Measurements from ENCODE around the gene GLB1L2. TPM values are rescaled to one million over a fixed set of nuclear protein-coding genes. Genes with fewer than 3 reads are reported as not detected.
"Not testable (repeated sequence)": the region's sequence is repeated elsewhere in the genome, so short reads cannot be mapped to it uniquely, and the experiment has no call there.

GLB1L2 gene, protein sequence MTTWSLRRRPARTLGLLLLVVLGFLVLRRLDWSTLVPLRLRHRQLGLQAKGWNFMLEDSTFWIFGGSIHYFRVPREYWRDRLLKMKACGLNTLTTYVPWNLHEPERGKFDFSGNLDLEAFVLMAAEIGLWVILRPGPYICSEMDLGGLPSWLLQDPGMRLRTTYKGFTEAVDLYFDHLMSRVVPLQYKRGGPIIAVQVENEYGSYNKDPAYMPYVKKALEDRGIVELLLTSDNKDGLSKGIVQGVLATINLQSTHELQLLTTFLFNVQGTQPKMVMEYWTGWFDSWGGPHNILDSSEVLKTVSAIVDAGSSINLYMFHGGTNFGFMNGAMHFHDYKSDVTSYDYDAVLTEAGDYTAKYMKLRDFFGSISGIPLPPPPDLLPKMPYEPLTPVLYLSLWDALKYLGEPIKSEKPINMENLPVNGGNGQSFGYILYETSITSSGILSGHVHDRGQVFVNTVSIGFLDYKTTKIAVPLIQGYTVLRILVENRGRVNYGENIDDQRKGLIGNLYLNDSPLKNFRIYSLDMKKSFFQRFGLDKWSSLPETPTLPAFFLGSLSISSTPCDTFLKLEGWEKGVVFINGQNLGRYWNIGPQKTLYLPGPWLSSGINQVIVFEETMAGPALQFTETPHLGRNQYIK
- 1.8 TPM for total RNA-seq

DNA sequence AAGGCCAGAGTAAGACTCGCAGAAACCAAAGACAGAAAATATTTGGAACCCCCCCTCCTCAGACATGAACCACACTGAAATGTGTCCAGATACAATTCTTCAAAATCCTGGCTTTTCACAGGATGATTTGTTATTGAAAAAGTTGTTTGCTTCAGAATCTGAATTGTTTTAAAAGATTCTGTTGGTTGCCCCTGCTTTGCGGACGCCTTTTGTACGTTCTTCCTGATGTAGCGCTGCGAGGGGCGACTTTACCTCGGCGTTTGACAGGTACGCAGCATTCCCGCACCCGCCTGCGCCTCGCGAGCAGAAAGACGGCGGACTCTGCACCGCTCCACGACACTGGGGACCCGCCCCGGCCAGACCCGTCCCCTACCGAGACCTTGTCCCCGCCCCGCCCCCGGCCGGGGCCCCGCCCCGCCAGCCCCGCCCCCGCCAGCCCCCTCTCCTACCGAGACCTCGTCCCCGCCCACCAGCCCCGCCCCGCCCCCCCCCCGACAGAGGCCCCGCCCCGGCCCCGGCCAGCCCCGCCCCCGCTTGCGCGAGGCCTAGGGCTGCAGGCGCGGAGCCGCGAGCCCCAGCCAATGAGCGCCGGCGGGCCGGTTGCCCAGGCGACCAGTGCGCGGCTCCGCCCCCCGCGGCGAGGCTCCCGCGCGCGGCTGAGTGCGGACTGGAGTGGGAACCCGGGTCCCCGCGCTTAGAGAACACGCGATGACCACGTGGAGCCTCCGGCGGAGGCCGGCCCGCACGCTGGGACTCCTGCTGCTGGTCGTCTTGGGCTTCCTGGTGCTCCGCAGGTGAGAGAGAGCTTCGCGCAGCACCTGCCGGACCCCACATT is at the start of gene GLB1L2:
Gene GLB1L2, plus strand, starts transcription at position 635 of the 835 bp plus-strand sequence. Its CDS starts 74 bp downstream, at position 709.
- peak; percentile 71 for DNase-seq

DNA sequence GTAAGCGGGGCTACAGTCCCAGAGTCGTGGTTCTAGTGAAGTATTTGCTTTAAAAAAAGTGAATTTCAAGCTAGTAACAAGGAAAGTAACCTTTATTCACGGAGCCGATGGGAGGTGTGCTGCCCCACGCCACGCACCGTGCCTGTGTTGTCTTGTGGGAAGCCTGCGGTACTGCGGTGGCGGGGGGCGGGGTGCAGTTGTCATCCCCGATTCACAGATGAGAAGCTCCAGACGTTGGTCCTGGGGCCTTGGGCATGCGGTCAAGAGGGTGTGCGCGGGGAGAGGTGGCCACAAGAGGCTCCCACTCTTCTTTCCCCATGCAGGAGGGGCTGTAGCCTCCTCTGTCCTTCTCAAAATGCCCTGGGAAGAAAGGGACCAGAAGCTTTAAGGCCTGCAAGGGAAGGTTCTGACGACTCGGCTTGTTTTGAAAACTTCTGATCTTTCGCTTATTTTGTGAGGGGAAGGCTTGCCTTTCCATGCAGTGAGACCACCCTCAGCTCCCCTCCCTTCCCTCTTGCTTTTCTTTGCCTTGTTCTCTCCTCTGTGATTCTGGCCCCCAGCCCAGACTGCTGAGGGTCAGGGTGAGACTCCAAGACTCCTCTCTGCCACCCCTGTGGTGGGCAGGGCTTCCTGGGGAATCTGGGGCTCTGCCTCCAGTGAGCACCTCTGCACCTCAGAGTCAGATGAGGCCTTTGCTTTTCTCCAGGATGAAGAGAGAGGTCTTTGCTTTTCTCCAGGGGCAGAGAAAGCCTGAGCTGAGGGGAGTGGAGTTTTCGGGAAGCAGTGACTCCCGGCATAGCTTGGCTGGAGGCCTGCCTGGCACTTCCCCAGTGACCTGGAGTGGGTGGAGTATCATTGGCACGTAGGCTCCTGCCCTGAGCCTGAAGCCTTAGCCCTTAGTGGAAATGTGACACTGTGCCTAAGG is 49.4 kb upstream of the GLB1L2 start:
- no peak for DNase-seq

DNA sequence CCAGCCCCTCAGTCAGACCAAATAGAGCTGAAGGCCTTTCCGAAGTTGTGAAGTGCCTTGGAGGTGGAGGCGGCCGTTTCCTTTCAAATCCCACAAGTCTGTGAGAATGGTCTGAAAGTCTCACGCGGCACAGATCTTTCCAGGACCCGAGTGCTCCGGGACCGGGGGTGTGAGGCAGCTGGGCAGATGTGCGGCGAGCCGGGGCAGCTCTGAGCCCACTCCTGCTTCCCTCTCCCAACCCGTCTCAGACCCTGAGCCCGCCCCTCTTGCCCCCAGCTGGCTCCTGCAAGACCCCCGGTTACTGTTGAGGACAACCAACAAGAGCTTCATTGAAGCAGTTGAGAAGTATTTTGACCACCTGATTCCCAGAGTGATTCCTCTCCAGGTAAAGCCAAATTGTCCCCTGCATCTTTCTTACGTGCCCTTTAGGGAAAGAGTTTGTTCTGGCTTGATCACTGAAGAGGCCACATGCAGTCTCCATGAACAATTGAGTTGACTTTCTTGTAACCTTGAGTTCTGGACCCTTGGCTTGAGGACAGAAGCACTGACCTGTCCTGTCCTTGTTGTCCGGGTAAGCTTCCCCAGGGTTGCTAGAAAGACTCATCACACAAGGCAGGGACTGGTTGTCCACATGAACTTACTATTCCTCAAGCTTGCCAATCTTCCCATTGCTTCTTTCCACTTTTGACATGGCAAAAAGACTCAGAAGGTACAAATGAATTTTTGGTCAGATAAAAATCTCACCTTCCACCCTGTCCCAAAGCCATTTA is 48.1 kb upstream of the GLB1L2 start:
- no peak for DNase-seq

DNA sequence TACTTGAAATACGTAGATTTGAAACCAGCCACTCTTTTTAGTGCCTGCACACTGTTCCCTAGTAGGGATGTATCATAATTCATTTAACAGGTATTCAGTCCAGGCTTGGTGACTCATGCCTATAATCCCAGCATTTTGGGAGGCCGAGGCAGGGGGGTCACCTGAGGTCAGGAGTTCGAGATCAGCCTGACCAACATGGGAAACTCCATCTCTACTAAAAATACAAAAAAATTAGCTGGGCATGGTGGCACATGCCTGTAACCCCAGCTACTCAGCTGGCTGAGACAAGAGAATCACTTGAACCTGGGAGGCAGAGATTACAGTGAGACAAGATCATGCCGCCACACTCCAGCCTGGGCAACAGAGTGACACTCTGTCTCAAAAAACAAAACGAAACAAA is 47.4 kb upstream of the GLB1L2 start:
- not testable (repeated sequence) for DNase-seq

DNA sequence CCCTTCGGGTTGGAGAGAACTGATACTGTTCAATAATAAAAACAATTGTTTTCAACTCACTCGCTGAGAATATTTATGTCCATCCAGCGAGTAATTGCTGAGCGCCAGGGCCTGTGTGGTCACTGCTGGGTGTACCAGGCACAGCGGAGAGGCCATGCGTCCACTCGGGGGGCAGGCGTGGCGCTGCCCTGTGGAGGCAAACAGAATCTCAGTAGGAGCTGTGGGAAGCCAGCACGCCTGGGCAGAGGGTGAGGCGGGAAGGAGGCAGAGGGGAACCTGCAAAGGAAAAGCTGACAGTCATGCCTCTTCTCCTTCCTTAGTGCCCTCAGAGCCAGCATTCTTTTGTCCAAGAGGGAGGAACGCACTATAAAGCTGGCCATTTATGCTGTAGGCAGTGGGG is 44.2 kb upstream of the GLB1L2 start:
- no peak for DNase-seq

DNA sequence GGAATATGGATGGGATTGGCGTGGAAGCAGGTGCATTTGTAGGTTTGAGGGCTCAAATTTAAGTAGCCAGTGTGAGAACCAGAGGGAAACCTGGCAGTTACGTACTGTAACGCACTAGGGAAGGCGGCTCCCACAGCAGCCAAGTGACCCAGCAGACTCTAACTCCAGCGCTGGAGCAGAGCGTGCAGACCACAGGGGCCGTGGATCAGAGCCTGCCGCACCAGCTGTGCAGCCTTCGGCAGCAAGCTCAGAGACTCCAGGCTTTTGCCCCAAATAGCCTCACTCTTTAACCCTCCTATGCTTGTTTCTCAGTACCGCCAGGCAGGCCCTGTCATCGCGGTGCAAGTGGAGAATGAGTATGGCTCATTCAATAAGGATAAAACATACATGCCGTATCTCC is 43.3 kb upstream of the GLB1L2 start:
- DNase-seq, result no peak

DNA sequence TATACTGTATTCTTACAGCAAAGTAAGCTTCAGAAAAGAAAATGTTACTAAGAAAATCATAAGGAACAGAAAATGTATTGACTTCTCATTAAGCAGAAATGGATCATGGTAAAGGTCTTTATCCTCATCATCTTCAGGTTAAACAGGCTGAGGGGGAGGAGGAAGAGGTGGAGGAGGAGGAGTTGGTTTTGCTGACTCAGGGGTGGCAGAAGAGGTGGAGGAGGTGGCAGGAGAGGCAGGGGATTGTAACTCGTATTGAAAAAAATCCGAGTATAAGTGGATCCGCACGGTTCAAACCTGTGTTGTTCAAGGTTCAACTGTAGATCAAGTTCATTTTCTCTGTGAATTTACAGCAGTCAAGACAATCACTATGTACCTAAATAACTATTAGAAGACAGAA is 42.6 kb upstream of the GLB1L2 start:
- DNase-seq, result no peak

DNA sequence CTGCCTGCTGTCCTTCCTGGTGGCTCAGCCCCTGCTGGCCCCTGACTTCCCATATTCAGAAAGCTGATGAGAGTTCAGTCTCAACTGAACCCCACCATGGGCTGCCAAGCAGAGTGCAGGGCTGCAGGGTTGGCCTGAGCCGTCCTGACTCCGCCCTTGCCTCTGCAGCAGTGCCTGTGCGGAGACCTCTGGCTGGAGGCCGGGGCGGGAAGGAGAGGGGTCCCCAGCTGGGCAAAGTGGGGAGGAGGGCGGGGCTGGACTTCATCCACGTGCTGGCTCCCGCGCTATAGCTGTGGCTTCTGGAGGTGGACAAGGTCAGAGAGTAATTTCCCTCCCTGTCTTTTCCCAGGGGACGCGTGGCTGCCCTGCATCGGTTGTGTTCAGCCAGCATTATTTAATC is 42.0 kb upstream of the GLB1L2 start:
- DNase-seq, result no peak

DNA sequence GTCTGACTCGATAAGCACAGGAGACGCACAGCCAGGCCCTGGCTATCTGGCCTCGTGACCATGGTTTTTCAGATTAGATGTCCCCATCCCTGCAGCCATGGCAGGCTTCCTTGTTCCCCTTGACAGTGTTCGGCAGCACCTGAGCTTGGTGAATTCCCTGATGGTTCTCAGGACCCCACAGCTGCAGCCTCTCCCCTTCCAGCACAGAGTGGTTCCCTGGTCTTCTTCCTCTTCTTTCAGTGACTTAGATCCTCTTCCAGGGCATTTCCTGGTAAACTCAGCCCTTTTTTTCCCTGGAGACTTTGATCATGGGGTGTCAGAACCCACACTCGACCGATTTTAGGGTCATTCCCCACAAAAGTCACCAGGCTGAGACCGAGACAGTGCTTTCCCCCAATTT is 41.1 kb upstream of the GLB1L2 start:
- DNase-seq, result no peak

DNA sequence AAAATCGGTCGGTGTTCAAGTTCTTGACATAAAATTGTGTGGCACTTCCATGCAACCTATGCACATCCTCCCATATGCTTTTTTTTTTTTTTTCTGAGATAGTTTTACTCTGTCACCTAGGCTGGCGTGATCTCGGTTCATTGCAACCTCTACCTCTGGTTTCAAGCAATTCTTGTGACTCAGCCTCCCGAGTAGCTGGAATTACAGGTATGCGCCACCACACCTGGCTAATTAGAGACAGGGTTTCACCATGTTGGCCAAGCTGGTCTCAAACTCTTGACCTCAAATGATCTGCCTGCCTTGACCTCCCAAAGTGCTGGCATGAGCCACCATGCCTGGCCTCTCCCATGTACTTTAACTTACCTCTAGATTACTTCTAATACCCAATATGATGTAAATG is 40.6 kb upstream of the GLB1L2 start:
- DNase-seq, result no peak

DNA sequence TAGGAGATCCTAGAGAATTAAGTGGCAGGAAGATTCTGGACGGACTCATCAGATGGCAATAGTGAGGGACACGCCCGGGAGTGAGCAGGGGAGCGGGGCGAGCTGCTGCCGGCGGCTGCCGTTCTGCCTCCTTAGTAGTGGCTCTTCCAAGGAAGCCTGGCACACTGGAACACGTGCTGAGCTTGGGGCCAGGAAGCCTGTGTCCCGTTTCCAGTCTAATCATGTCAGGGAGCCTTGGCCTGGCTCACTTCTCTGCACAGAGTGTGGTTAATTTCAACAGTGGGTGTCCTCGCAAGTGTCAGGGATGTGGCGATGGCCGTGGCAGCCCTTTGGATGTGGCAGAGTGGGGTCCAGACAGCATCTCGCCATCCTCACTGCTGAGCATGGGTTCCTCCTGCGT is 39.1 kb upstream of the GLB1L2 start:
- DNase-seq, result no peak

DNA sequence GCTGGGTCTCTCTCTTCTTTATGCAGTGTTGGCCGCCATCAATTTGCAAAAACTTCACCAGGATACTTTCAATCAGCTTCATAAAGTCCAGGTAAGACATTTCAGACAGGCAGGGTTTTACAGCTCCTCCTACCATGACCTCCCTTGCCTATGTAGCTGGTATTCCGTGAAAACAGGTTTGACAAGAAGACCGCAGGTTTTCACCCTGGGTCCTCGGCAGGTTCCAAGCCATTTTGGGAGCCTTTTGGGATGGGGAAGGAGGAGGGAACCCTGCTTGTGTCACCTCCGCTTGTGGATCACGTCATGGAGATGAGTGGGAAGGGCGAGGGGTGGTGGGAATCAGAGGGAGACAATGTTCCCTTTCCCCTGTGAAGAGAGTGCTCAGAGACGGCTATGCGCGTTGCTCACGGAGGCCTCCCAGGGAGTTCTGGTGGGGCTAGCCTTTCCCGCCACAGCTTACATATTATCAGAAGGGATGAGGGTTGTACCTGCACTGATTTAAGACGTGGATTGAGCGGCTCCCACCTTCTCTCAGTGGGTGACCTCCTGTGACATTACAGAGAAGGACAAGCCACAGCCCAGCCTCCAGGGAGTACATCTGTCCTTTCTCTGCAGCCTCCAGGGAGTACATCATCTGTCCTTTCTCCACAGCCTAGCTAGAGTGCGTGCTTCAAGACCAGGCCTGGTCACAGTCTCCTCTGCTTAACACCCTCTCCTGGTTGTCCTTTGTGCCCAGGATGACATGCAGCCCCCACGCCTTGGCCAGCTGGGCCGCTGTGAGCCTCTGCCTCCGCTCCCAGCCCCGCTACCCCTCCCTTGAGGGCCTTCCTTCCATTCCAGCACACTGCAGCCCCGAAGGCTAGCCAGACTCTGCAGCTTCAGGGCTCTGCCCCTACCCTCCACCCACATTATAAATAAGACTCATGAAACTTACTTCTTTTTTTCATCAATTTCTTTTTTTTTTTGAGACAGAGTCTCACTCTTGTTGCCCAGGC is 38.4 kb upstream of the GLB1L2 start:
- no peak for DNase-seq

DNA sequence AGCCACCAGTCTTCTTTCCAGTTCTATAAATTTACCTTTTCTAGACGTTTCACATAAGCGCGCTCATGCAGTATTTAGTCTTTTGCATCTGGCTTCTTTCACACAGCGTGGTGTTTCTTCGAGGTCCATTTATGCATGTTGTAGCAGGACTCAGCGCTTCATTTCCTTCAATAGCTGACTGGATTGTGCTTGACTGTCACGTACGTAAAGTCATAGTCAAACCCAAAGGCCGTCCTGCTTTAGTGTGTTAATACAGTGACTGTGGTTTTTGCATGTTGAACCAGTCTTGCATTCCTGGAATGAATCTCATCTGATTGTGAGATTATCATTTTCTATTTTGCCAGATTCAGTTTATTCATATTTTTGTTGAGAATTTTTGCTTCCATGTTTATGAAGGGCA is 37.1 kb upstream of the GLB1L2 start:
- no peak for DNase-seq

DNA sequence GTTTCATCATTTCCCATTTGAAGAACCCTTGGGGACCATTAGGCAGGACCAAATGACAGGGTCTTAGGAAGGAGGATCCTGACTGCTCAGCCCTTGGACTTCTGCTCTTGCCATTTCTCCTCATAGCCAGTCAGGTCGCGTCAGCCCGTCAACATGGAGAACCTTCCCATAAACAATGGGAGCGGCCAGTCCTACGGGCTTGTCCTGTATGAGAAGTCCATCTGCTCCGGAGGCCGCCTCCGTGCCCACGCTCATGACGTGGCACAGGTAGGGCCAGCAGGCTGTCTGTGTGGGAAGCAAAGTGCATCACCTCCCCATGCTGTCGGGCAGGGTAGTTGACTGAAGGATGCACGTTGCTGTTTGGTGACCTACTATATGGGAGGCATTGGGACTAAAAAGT is 19.6 kb upstream of the GLB1L2 start:
- no peak for DNase-seq

DNA sequence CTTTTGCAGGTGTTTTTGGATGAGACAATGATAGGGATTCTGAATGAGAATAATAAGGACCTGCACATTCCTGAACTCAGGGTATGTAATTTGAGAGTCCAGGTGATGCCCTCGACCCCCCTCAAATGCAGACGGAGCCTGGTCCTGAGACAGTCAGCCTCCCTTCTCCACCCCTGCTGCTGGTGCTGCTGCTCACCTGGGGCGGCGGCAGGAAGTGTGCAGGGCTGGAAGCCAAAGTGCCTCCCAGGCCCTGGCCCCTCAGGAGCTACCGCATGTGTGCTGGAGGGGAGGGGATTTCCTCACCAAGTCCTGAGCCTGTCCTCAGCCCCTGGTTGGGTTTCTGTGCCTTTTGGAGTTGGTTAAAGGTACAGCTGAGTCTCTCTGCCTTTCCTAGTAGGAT is 19.0 kb upstream of the GLB1L2 start:
- no peak for DNase-seq

DNA sequence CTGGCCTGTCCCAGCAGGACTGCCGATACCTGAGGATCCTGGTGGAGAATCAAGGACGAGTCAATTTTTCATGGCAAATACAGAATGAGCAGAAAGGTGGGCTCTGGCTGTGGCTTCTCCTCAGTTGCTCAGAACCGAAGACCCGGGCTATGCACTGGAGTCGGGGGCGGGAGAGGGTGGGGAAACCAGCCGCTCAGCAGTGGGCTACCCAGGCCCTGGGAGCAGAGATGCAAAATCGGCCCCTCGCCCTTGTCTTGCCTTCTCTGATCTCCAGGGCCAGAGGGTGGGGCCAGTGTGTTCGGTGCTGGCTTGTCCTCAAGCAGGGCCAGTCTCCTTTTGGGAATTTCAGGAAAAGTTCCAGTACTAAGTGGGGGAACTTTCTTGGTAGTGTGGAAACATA is 18.4 kb upstream of the GLB1L2 start:
- no peak for DNase-seq

DNA sequence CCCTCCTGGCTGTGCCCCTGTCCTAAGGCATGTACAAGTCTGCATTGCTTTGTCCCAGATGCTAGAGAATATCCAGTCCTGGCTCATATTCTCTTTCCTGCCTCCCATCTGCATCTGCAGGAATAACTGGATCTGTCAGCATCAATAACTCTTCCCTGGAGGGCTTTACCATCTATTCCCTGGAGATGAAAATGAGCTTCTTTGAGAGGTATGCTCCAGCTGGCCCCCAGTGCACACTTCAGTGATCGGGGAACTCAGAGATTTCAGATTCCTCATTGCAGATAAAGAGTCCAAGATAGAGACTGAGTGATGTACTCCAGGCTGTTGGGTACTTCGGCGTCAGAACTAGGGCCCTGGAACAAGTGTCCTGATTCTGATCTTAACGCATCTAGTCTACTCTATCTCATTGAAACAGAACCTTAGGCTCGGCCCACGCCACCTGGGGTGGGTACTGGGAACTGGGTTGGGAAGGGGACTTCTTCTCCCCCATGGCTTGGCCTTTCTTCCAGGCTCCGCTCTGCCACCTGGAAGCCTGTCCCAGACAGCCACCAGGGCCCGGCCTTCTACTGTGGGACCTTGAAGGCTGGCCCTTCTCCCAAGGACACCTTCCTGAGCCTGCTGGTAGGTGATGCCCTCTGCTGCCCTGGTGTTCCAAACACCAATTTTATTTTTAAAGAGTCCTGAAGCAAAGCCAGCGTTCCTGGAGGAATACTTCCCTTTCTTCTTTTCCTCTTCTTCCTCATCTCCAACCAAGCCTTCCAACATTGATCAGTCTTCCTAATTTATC is 17.8 kb upstream of the GLB1L2 start:
- DNase-seq, result no peak

DNA sequence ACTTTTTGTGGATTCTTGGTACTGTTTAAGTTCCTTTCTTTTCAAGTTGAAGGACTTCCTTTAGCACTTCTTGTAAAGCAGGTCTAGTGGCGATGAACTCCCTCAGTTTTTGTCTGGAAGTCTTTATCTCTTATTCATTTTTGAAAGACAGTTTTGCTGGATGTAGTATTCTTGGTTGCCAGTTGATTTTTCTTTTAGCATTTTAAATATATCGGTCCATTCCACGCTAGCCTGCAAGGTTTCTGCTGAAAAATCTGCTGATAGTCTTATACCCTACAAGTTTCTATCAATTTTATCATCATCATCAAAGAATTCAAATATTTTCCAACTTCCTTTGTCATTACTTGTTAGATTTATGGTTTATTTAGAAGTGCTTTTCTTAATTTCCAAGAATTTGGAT is 14.7 kb upstream of the GLB1L2 start:
- no peak for DNase-seq

DNA sequence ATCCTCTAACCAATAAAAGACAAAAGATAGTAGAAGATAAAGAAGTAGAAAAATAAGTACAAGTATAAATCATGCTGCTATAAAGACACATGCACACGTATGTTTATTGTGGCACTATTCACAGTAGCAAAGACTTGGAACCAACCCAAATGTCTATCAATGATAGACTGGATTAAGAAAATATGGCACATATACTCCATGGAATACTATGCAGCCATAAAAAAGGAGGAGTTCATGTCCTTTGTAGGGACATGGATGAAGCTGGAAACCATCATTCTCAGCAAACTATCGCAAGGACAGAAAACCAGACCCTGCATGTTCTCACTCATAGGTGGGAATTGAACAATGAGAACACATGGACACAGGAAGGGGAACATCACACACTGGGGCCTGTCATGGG is 10.4 kb upstream of the GLB1L2 start:
- not testable (repeated sequence) for DNase-seq
